NCI-H2196 treated with DMSO at 0.1 percent for 48 hours (cell line): Measurements from ENCODE around the gene CHSY3.

Experiments
- DNase-seq: peaks from one replicate; lab custom pipeline; 2025; ENCODE audit not compliant: unreplicated experiment; lab: John Stamatoyannopoulos, UW

CHSY3 gene

GRCh38 chr5:130090569-130091270 is 186.5 kb downstream of the CHSY3 start:
- no peak for DNase-seq

GRCh38 chr5:130092991-130093390 is 188.7 kb downstream of the CHSY3 start:
- no peak for DNase-seq

GRCh38 chr5:130096483-130096882 is 192.2 kb downstream of the CHSY3 start:
- no peak for DNase-seq

GRCh38 chr5:130099008-130099407 is 194.7 kb downstream of the CHSY3 start:
- DNase-seq, result no peak

- no peak for DNase-seq
Measured at GRCh38 chr5:130102375-130102774, 198.1 kb downstream of the CHSY3 start.

- DNase-seq, result no peak
Measured at GRCh38 chr5:130102960-130103359, 198.7 kb downstream of the CHSY3 start.

- no peak for DNase-seq
Measured at GRCh38 chr5:130104895-130105688, 200.8 kb downstream of the CHSY3 start.

GRCh38 chr5:130106480-130106879 is 202.2 kb downstream of the CHSY3 start:
- DNase-seq, result no peak

GRCh38 chr5:130109152-130109551 is 204.9 kb downstream of the CHSY3 start:
- no peak for DNase-seq

GRCh38 chr5:130110328-130110727 is 206.1 kb downstream of the CHSY3 start:
- no peak for DNase-seq

- DNase-seq, result no peak
Measured at GRCh38 chr5:130111746-130112145, 207.5 kb downstream of the CHSY3 start.

GRCh38 chr5:130112246-130112645 is 208.0 kb downstream of the CHSY3 start:
- no peak for DNase-seq

GRCh38 chr5:130115686-130116085 is 211.4 kb downstream of the CHSY3 start:
- no peak for DNase-seq

GRCh38 chr5:130116462-130116861 is 212.2 kb downstream of the CHSY3 start:
- no peak for DNase-seq

GRCh38 chr5:130116972-130117371 is 212.7 kb downstream of the CHSY3 start:
- DNase-seq, result no peak

- DNase-seq, result no peak
Measured at GRCh38 chr5:130126746-130127145, 222.5 kb downstream of the CHSY3 start.

- DNase-seq, result no peak
Measured at GRCh38 chr5:130135506-130135905, 231.2 kb downstream of the CHSY3 start.

GRCh38 chr5:130136300-130136699 is 232.0 kb downstream of the CHSY3 start:
- no peak for DNase-seq

GRCh38 chr5:130137681-130138080 is 233.4 kb downstream of the CHSY3 start:
- DNase-seq, result no peak

- DNase-seq, result no peak
Measured at GRCh38 chr5:130138406-130139045, 234.3 kb downstream of the CHSY3 start.

- DNase-seq, result no peak
Measured at GRCh38 chr5:130141659-130142320, 237.5 kb downstream of the CHSY3 start.
